Activated T-helper 9 cell treated with anti-CD3 and anti-CD28 coated beads, Interleukin-2, amount 50 U/mL, for 16 hours (primary cell): Measurements from ENCODE around the gene PRDX5.
"Not testable (repeated sequence)": the region's sequence is repeated elsewhere in the genome, so short reads cannot be mapped to it uniquely, and the experiment has no call there.

Source experiments
- DNase-seq: peaks from one replicate; pipeline ENCODE4 v3.0.0-alpha.2; 2020; ENCODE audit warnings: low read depth

The PRDX5 gene

GRCh38 chr11:64305691-64306562, 12.0 kb upstream of the PRDX5 start:
- peak; percentile 60 for DNase-seq

GRCh38 chr11:64306563-64306875, 11.4 kb upstream of the PRDX5 start:
- DNase-seq = no peak

GRCh38 chr11:64306876-64307622, 10.9 kb upstream of the PRDX5 start:
- DNase-seq = no peak

- DNase-seq = not testable (repeated sequence)
Observed at GRCh38 chr11:64307795-64308194, 10.1 kb upstream of the PRDX5 start.

GRCh38 chr11:64312947-64313346, 5.0 kb upstream of the PRDX5 start:
- DNase-seq = no peak

- DNase-seq = no peak
Observed at GRCh38 chr11:64313491-64314145, 4.3 kb upstream of the PRDX5 start.

GRCh38 chr11:64314146-64314804, 3.6 kb upstream of the PRDX5 start:
- DNase-seq = no peak

- DNase-seq = no peak
Observed at GRCh38 chr11:64314805-64315561, 2.9 kb upstream of the PRDX5 start.

- not testable (repeated sequence) for DNase-seq
Observed at GRCh38 chr11:64315667-64316526, 2.0 kb upstream of the PRDX5 start.

GRCh38 chr11:64316672-64317324, 1.1 kb upstream of the PRDX5 start:
- DNase-seq = no peak

- peak; percentile 92 for DNase-seq
Observed at GRCh38 chr11:64317325-64317960, 478 bp upstream of the PRDX5 start, which contains the start of gene TRMT112. Gene TRMT112 (minus strand): TSS chr11:64317559. CDS start chr11:64317526, 33 bp downstream.

- no peak for DNase-seq
Observed at GRCh38 chr11:64318766-64319761, 1.1 kb downstream of the PRDX5 start.

GRCh38 chr11:64320556-64320955, 2.6 kb downstream of the PRDX5 start:
- no peak for DNase-seq

- DNase-seq = no peak
Observed at GRCh38 chr11:64321026-64321425, 3.1 kb downstream of the PRDX5 start.

- DNase-seq = no peak
Observed at GRCh38 chr11:64321533-64321932, 3.6 kb downstream of the PRDX5 start.

- no peak for DNase-seq
Observed at GRCh38 chr11:64322925-64323260, 5.0 kb downstream of the PRDX5 start.

GRCh38 chr11:64323373-64323772, 5.5 kb downstream of the PRDX5 start:
- DNase-seq = no peak

GRCh38 chr11:64323984-64324383, 6.1 kb downstream of the PRDX5 start:
- not testable (repeated sequence) for DNase-seq
